Mucosa of descending colon (tissue), 3 donors: ENCODE results near the gene MRPL50. TPM values are rescaled to one million over a fixed set of nuclear protein-coding genes. Genes with fewer than 3 reads are reported as not detected.

Experiments used
- ATAC-seq: fragments of 200-7000 bp; cut with Tn5 transposase; one replicate; pipeline ENCODE4 v1.9.1; 2020; ENCODE audit warnings: mild to moderate bottlenecking, moderate library complexity
- DNase-seq, 3 donors: peaks; one replicate each; pipeline ENCODE4 v3.0.0-alpha.2; 2020
- H3K36me3 ChIP-seq: fragments of 200-600 bp; one replicate; pipeline ENCODE4 v1.8.0; 2021; ENCODE audit warnings: low read depth, mild to moderate bottlenecking
- H3K4me1 ChIP-seq: fragments of 200-600 bp; one replicate; pipeline ENCODE4 v1.8.0; 2021; ENCODE audit warnings: low read depth, mild to moderate bottlenecking
- H3K4me3 ChIP-seq: fragments of 200-600 bp; one replicate; pipeline ENCODE4 v1.8.0; 2021; ENCODE audit warnings: mild to moderate bottlenecking
- H3K9me3 ChIP-seq: fragments of 200-600 bp; one replicate; pipeline ENCODE4 v1.8.0; 2021; ENCODE audit warnings: mild to moderate bottlenecking
- CTCF ChIP-seq: fragments of 200-600 bp; IDR thresholded peaks from one replicate; pipeline ENCODE4 v1.8.0; 2022; ENCODE audit warnings: antibody characterized with exemption, mild to moderate bottlenecking
- intact Hi-C, 2 donors: fragments of 100-400 bp; cut with DNase I in 1 of 2; cut with micrococcal nuclease in 1 of 2; formaldehyde crosslinking; loops; one replicate each; pipeline versions ENCODE4 v1.11.0 to v1.11.1; 2022; cut with DNase I, micrococcal nuclease
- total RNA-seq, 3 donors: library from RNA; stranded (reverse); fragmentation: NEBNext Ultra II Directional in 2 of 3; extraction: Animal tissue kit (Norgen Biotek cat#: 25700) in 2 of 3; gene quantifications; one replicate each; pipeline versions ENCODE4 v1.2.1 to v1.2.4, GENCODE V29; 2021 to 2023
- donor health status: DM: no; HTN: no; CAD: no; lungs with moderate emphysema.
- donor health status: DM: no; HTN: no; CAD: no.
- donor health status: DM: no; HTN: yes; CAD: no.

Gene MRPL50
- total RNA-seq, 3 donors from 2014 or later: 8.2 to 11.0 (median 8.4) TPM

DNA sequence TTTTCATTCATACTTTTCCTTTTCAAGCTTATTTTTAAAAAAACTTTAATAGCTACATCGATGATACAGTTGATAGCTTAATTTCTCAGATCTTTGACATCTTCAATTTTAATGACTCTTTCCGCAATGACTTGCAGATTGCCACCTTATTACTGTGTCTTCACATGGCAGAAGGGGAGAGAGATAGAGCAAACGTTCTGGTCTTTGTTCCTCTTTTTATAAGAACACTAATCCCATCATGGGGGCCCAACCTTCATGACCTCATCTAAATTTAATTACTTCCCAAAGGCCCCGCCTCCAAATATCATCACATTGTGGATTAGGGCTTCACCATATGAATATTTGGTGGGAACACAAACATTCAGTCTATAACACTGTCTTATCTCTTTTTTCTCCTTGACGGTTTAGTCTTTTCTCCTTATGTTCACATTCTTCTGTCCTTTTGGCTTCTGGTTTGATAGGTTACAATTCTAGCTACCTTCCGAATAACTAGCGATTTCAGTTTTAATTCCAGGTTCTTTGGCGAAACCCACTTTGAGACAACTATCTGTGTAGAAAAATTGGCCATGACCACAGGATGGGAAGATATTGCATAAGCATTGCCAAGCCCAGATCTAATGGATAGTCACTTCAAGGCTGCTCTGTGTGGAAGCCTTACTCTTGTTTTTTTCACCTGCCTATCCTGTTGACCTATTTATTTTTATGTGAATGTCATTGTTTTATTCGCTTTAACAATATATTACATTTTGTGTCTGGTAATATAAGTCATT is 5.3 kb upstream of the MRPL50 start:
- H3K36me3 ChIP-seq: peaks cover 25% of the 10 kb centered on the region
- no peak for ATAC-seq
- intact Hi-C loops: no loop called here

DNA sequence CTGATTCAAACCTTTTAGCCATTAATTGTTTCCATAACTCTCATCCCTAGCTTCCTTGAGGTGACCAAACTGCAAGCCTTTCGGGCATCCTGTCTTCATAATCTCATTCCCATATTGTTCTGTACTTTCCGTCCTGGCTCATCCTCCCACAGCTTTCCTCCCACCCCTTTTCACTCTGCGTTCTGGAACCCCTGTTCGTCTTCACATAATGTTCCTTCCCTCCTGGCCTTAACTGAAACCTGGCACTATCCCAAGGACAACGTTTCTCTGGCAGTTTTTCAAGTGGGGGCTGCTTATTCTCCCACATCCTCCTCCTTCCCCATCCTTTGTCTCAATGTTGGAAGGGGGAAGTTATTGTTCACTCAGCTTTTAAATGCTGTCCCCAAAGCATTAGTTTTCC is 1.7 kb upstream of the MRPL50 start:
- intact Hi-C loops: no loop called here
- peak in 1 of 3 donors; percentile 8 for DNase-seq

More for the DNA sequence above, 5.3 kb upstream of the MRPL50 start:
- DNase-seq: no peak
- peaks cover 42% of the 10 kb centered on the region for H3K9me3 ChIP-seq
- TF ChIP-seq CTCF: no peak
- H3K4me3 ChIP-seq: no peak overlapping the region
- peaks cover 7% of the 10 kb centered on the region for H3K4me1 ChIP-seq

DNA sequence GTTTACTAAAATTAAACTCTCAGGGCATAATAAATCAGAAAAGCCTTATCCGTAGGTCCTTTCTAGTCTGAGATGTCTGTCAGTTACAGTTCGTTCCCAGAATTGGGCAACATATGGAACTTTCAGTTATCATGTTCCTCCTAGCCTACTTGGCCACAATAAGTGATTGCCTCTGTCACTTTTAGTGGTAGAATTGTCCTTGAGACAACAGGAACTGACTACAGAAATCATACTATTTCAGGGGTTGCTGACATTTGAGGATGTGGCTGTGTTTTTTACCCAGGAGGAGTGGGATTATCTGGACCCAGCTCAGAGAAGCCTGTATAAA is 1.2 kb upstream of the MRPL50 start:
- H3K4me3 ChIP-seq: no peak overlapping the region
- peaks cover 1% of the 10 kb centered on the region for H3K9me3 ChIP-seq
- no peak for TF ChIP-seq CTCF
- peaks cover 18% of the 10 kb centered on the region for H3K4me1 ChIP-seq
- DNase-seq (no peak), ATAC-seq (no peak)
- peaks cover 1% of the 10 kb centered on the region for H3K36me3 ChIP-seq
- intact Hi-C loops: no loop called here

More for the DNA sequence above, 1.7 kb upstream of the MRPL50 start:
- no peak for ATAC-seq
- TF ChIP-seq CTCF: no peak
- H3K4me1 ChIP-seq: peaks cover 18% of the 10 kb centered on the region
- H3K4me3 ChIP-seq: no peak overlapping the region
- peaks cover 6% of the 10 kb centered on the region for H3K9me3 ChIP-seq
- H3K36me3 ChIP-seq: peaks cover 4% of the 10 kb centered on the region

DNA sequence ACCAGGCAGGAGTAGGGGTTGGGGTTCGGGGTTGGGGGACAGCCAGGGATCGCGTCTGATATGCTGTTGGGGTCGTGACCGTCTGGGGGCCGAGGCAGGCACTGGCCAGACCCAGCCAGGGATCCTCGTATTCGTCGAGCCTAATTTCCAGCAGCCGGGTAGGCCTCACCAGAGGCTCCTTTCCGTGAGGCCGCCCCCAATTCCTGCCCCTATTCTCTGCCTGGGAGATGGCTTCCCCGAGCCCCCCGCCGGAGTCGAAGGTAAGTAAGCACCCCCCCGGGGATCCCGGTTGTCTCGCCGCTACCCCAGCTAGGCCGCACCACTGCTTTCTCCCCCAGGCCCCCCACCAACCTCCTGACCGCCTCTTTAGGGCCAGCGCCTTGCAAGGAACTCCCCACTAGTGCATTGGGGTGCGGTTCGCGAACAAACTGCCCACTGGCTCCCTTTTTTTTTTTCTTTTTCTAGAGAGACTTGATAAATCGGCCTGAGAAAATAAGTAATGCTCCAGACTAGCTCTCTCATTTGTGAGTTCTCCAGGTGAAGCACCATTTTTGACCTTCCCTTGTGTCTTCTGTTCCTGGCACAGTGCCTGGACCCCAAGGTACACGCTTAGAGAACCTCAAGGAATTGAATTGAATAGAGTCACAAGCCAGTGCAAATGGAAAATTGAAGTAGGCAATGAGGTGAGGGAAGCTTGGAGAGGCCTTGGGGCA is 668 bp upstream of the MRPL50 start:
- TF ChIP-seq CTCF: no peak
- Histone ChIP-seq H3K4me1 (peaks cover 18% of the 10 kb centered on the region), H3K4me3 (peak overlapping the region; percentile 47), H3K9me3 (no peaks in the 10 kb centered on the region), H3K36me3 (no peaks in the 10 kb centered on the region)
- DNase-seq (no peak), ATAC-seq (peak; percentile 15)
- intact Hi-C loops: no loop called here

- Histone ChIP-seq H3K4me1 (peaks cover 18% of the 10 kb centered on the region), H3K9me3 (peaks cover 4% of the 10 kb centered on the region), H3K36me3 (no peaks in the 10 kb centered on the region), H3K4me3 (peak overlapping the region; percentile 47)
- DNase-seq (peak in 1 of 3 donors; percentile 4), ATAC-seq (no peak)
- intact Hi-C loops: no loop called here
- TF ChIP-seq CTCF: no peak
Measured at GRCh38 chr9:101397746-101398067, 711 bp downstream of the MRPL50 start.
